GM12878 (cell line): ENCODE data around the gene MAPKAP1. TPM values are rescaled to one million over a fixed set of nuclear protein-coding genes. Genes with fewer than 3 reads are reported as not detected.

ENCODE experiments used
- ATAC-seq: fragments of 200-7000 bp; cut with Tn5 transposase; 3 replicates; pipeline ENCODE4 v1.9.1; 2020; ENCODE audit warnings: mild to moderate bottlenecking, moderate library complexity
- BruUV-seq: library from RNA; stranded (reverse); fragments of 400-500 nt; replicated peaks from 2 replicates; lab custom pipeline; 2021; lab: Mats Ljungman, UMichigan
- CTCF ChIA-PET: fragments of 300-600 bp; sonication (Branson Sonifier 250); formaldehyde crosslinking; extraction: SDS; loops from one replicate; lab custom pipeline; 2021; ENCODE audit warnings: inconsistent platforms; lab: Yijun Ruan, JAX
- POLR2A ChIA-PET: fragments of 350-600 bp; formaldehyde crosslinking; extraction: SDS; loops from one replicate; lab custom pipeline; 2021; ENCODE audit warnings: inconsistent platforms; lab: Charles Lee
- RAD21 ChIA-PET: fragments of 300-600 bp; sonication (Branson Sonifier 250); formaldehyde crosslinking; loops from one replicate; lab custom pipeline; 2023; ENCODE audit warnings: antibody characterized with exemption; ENCODE audit not compliant: unreplicated experiment; lab: Charles Lee
- SMC1A ChIA-PET: fragments of 300-600 bp; sonication (Branson Sonifier 250); formaldehyde crosslinking; loops from one replicate; lab custom pipeline; 2023; ENCODE audit not compliant: unreplicated experiment, uncharacterized antibody; lab: Charles Lee
- DNase-seq: peaks from one replicate; pipeline ENCODE4 v3.0.0-alpha.2; 2011; ENCODE audit warnings: low read depth, low spot score
- FAIRE-seq: peaks from 3 replicates; lab custom pipeline; 2011; peaks lifted over from hg19 to GRCh38; lab: Jason Lieb, UNC
- H2AFZ ChIP-seq: 2 replicates; pipeline ENCODE4 v1.6.0; 2011; ENCODE audit warnings: low read depth, low read length, control low read depth; ENCODE audit not compliant: control insufficient read depth
- H3K27ac ChIP-seq: 2 replicates; pipeline ENCODE4 v1.5.1; 2011; ENCODE audit warnings: control low read depth; ENCODE audit not compliant: control insufficient read depth, insufficient read depth
- H3K27me3 ChIP-seq, 2 experiments: replicated peaks in 1 of 2; 2 replicates each; pipeline versions ENCODE4 v1.6.0 to v1.6.1; 2011; ENCODE audit warnings: low read length in 1 of 2; ENCODE audit not compliant: control insufficient read depth in 2 of 2, insufficient read depth in 2 of 2
- H3K36me3 ChIP-seq, 2 experiments: 2 replicates each; pipeline ENCODE4 v1.5.1; 2011; ENCODE audit warnings: low read length in 1 of 2; ENCODE audit not compliant: control insufficient read depth in 2 of 2, insufficient read depth in 2 of 2
- H3K4me1 ChIP-seq: 2 replicates; pipeline ENCODE4 v1.6.1; 2011; ENCODE audit warnings: mild to moderate bottlenecking, low read length, moderate library complexity, mixed read lengths; ENCODE audit not compliant: control insufficient read depth, insufficient read depth
- H3K4me2 ChIP-seq: 2 replicates; pipeline ENCODE4 v1.6.0; 2011; ENCODE audit warnings: control low read depth; ENCODE audit not compliant: control insufficient read depth, insufficient read depth
- H3K4me3 ChIP-seq: fragments of 200-600 bp; sonication (generic); 2 replicates; pipeline ENCODE4 v1.5.1; 2016
- H3K79me2 ChIP-seq: 2 replicates; pipeline ENCODE4 v1.6.0; 2011; ENCODE audit warnings: low read length; ENCODE audit not compliant: control insufficient read depth, insufficient read depth
- H3K9ac ChIP-seq: 2 replicates; pipeline ENCODE4 v1.8.0; 2011; ENCODE audit warnings: low read length, control low read depth, mixed read lengths; ENCODE audit not compliant: control insufficient read depth, insufficient read depth
- H3K9me3 ChIP-seq: replicated peaks from 3 replicates; pipeline ENCODE4 v1.5.1; 2011; ENCODE audit warnings: mild to moderate bottlenecking, low read length; ENCODE audit not compliant: control insufficient read depth, insufficient read depth
- H4K20me1 ChIP-seq: 2 replicates; pipeline ENCODE4 v1.6.0; 2011; ENCODE audit not compliant: control insufficient read depth, insufficient read depth
- CHD4 ChIP-seq: fragments of 200-600 bp; sonication (generic); IDR thresholded peaks from 2 replicates; pipeline ENCODE4 v1.6.1; 2016; ENCODE audit warnings: mild to moderate bottlenecking
- FOXK2 ChIP-seq: fragments of 450-650 bp; IDR thresholded peaks from 2 replicates; pipeline ENCODE4 v1.6.1; 2017; ENCODE audit warnings: mild to moderate bottlenecking, moderate library complexity
- HDGF ChIP-seq: fragments of 450-650 bp; IDR thresholded peaks from 2 replicates; pipeline ENCODE4 v1.6.1; 2016; ENCODE audit warnings: antibody characterized with exemption
- MEF2A ChIP-seq: IDR thresholded peaks from 2 replicates; pipeline ENCODE4 v1.6.1; 2011; ENCODE audit warnings: low read depth, mild to moderate bottlenecking, low read length, moderate library complexity; ENCODE audit not compliant: insufficient read depth
- NR2C2 ChIP-seq: IDR thresholded peaks from 2 replicates; pipeline ENCODE4 v1.6.1; 2011; ENCODE audit warnings: borderline replicate concordance, low read depth; ENCODE audit not compliant: control insufficient read depth, insufficient read length
- RB1 ChIP-seq: fragments of 450-650 bp; formaldehyde crosslinking; IDR thresholded peaks from 2 replicates; pipeline ENCODE4 v1.6.1; 2017; ENCODE audit warnings: mild to moderate bottlenecking, borderline replicate concordance
- RCOR1 ChIP-seq: conservative IDR thresholded peaks from 2 replicates; pipeline ENCODE4 v1.6.1; 2012; ENCODE audit warnings: low read depth, low read length, improper control_type of control experiment
- SPI1 ChIP-seq: IDR thresholded peaks from 2 replicates; pipeline ENCODE4 v1.6.1; 2011; ENCODE audit warnings: low read depth, mild to moderate bottlenecking, low read length, moderate library complexity, borderline replicate concordance; ENCODE audit not compliant: insufficient read depth
- SUPT20H ChIP-seq: IDR thresholded peaks from 2 replicates; pipeline ENCODE4 v1.6.1; 2011; ENCODE audit warnings: low read depth, mild to moderate bottlenecking, low read length, moderate library complexity, borderline replicate concordance; ENCODE audit not compliant: control insufficient read depth
- TBL1XR1 ChIP-seq: IDR thresholded peaks from 2 replicates; pipeline ENCODE4 v1.6.1; 2012; ENCODE audit warnings: low read depth, low read length, improper control_type of control experiment
- ZNF622 ChIP-seq: fragments of 450-650 bp; IDR thresholded peaks from 2 replicates; pipeline ENCODE4 v1.6.1; 2017; ENCODE audit warnings: mild to moderate bottlenecking, inconsistent platforms
- WGBS: methylation state at CpG from one replicate; pipeline ENCODE4 v1.1.6; 2016; ENCODE audit warnings: low lambda C conversion rate; ENCODE audit not compliant: insufficient replicate concordance, insufficient coverage; ENCODE audit errors: missing lambda C conversion rate; 5-methylcytosine and 5-hydroxymethylcytosine counted together
- in situ Hi-C: fragments of 300-500 bp; cut with MboI; formaldehyde crosslinking; loops from 9 replicates; pipeline ENCODE4 v1.14.3; 2018; ENCODE audit warnings: mixed read lengths
- intact Hi-C: fragments of 100-400 bp; cut with micrococcal nuclease; formaldehyde crosslinking; loops from one replicate; pipeline ENCODE4 v1.14.2; 2022; ENCODE audit not compliant: unreplicated experiment
- polyA plus RNA-seq, 11 experiments: library from polyadenylated mRNA; depleted of rRNA in 4 of 11; unstranded in 6 of 11; stranded (reverse) in 5 of 11; fragments of >200 nt; fragmentation: Nextera tagmentation in 4 of 11; fragmentation: Illumina TruSeq in 1 of 11; extraction: Ambion mirVana in 4 of 11; extraction: Trizol in 1 of 11; gene quantifications; 1 replicate in 1 of 11; 2 replicates in 10 of 11; pipeline versions ENCODE4 v1.2.1 to v1.2.3, GENCODE V29; 2011 to 2016; ENCODE audit warnings: inconsistent platforms in 2 of 11, missing spikeins in 2 of 11, low read depth in 1 of 11
- total RNA-seq, 4 experiments: library from RNA; depleted of rRNA in 3 of 4; stranded (reverse); fragments of >200 nt in 3 of 4; fragmentation: Illumina TruSeq in 1 of 4; extraction: Trizol in 1 of 4; gene quantifications; 2 replicates each; pipeline versions ENCODE4 v1.2.1 to v1.2.3, GENCODE V29; 2013 to 2021
- TF ChIP-seq, protein P1 (sequence below): fragments of 450-650 bp; formaldehyde crosslinking; IDR thresholded peaks from 2 replicates; pipeline ENCODE4 v1.5.0; 2022; ENCODE audit warnings: mild to moderate bottlenecking, missing genetic modification characterization

Gene MAPKAP1
- total and polyA plus RNA-seq, 10 of the 15 experiments (the other 5 are each of a cell fraction or from before 2014, with no cell fraction given), result 5.1 to 188 (median 105) TPM

DNA sequence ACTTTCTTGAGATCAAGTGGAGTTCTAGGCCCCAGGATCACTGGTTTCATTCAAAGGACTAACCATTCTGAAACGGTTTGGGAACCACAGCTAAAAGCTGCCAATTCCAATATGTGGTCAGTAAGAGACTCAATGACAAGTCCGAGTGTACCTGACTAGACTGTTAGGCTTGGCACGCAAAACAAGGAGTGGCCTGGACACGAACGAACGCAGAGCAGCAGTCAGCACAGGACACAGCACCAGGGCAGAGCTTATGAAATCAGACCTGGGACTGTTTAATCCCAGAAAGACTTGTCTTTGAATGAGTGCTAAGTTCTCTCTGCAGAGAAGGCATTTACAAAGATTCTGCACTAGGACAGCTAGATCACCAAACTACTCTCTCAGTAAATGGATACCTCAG is 231.6 kb downstream of the MAPKAP1 start:
- Histone ChIP-seq H3K4me2 (no peak overlapping the region), H3K79me2 (no peaks in the 10 kb centered on the region), H3K27me3 (no peaks in the 10 kb centered on the region), H4K20me1 (no peaks in the 10 kb centered on the region), H2AFZ (no peak overlapping the region), H3K27ac (no peak overlapping the region), H3K9ac (no peak overlapping the region), H3K9me3 (no peaks in the 10 kb centered on the region), H3K36me3 (peaks cover 13 to 14% of the 10 kb centered on the region in 2 experiments; a peak in 3 of 4 replicates), H3K4me3 (no peak overlapping the region), H3K4me1 (no peaks in the 10 kb centered on the region)
- WGBS, result 95% methylated on average over 6 of the region's 6 CpGs
- intact Hi-C loops, result no loop called here
- no peak for ATAC-seq
- ChIA-PET CTCF (no interaction called here), SMC1A (no interaction called here), POLR2A (interaction anchor here (1.2 kb wide), 1 partner anchor 150 kb away, joined by 3 read pairs; no protein-coding TSS in a partner anchor), RAD21 (interaction anchor here (0.5 to 0.6 kb wide), 2 partner anchors 12 to 108 kb away, joined by 3 read pairs; no protein-coding TSS in a partner anchor)
- DNase-seq, result no peak
- TF ChIP-seq SPI1 (no peak), CHD4 (no peak), ZNF622 (no peak), SUPT20H (no peak), HDGF (no peak)
- no peak for FAIRE-seq
- in situ Hi-C loops, result no loop called here
- no TSS peak for BruUV-seq

DNA sequence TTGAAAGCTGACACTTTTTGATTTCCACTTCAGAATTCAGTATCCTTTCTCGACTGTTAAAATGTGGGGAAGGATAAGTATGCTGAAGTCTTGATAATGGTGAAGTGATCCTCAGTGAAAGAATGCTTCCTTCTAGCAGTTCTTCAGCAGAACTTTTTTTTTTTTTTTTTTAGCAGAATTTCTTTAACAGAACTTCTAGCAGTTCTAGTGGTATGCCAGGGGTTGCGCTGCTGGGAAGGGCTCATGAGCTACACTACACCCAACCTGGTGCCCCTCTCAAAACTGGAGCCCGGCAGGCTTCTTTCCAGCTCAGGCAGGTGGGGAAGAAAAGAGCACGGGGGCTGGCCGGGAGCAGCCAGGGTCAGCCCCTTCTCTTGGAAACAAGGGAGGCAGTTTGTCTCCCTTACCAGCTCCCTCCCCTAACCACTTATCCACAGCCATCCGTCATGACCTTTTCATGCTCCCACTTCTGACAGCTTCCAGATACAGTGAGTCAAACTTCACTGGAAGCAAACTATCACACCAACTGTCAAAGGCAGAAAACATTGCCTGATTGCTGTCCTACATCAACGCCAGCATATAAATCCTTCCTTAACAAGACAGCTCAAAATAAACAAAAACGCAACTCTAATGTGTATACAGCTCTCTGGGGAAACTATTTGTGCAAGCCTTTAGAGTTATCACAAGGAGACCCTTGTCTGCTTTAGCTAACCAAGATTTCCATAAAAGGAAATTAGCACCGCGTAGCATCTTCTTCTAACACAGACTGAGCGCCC is 233.9 kb downstream of the MAPKAP1 start:
- peaks cover 12 to 14% of the 10 kb centered on the region in 2 experiments; a peak in 3 of 4 replicates for H3K36me3 ChIP-seq
- TF ChIP-seq NR2C2 (no peak), TBL1XR1 (no peak), RB1 (no peak), RCOR1 (no peak), MEF2A (no peak), FOXK2 (no peak)
- TF ChIP-seq, protein P1, sequence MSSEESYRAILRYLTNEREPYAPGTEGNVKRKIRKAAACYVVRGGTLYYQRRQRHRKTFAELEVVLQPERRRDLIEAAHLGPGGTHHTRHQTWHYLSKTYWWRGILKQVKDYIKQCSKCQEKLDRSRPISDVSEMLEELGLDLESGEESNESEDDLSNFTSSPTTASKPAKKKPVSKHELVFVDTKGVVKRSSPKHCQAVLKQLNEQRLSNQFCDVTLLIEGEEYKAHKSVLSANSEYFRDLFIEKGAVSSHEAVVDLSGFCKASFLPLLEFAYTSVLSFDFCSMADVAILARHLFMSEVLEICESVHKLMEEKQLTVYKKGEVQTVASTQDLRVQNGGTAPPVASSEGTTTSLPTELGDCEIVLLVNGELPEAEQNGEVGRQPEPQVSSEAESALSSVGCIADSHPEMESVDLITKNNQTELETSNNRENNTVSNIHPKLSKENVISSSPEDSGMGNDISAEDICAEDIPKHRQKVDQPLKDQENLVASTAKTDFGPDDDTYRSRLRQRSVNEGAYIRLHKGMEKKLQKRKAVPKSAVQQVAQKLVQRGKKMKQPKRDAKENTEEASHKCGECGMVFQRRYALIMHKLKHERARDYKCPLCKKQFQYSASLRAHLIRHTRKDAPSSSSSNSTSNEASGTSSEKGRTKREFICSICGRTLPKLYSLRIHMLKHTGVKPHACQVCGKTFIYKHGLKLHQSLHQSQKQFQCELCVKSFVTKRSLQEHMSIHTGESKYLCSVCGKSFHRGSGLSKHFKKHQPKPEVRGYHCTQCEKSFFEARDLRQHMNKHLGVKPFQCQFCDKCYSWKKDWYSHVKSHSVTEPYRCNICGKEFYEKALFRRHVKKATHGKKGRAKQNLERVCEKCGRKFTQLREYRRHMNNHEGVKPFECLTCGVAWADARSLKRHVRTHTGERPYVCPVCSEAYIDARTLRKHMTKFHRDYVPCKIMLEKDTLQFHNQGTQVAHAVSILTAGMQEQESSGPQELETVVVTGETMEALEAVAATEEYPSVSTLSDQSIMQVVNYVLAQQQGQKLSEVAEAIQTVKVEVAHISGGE, result no peak

More for the DNA sequence above, 233.9 kb downstream of the MAPKAP1 start:
- no peak overlapping the region for H3K9ac ChIP-seq
- ATAC-seq, result no peak
- H3K79me2 ChIP-seq, result no peaks in the 10 kb centered on the region
- H3K27ac ChIP-seq, result no peak overlapping the region
- in situ Hi-C loops (no loop called here), intact Hi-C loops (no loop called here)
- DNase-seq, result no peak
- no TSS peak for BruUV-seq
- no peaks in the 10 kb centered on the region for H4K20me1 ChIP-seq
- no peak overlapping the region for H3K4me2 ChIP-seq
- 95% methylated on average over 11 of the region's 11 CpGs for whole genome bisulfite sequencing
- H3K9me3 ChIP-seq, result no peaks in the 10 kb centered on the region
- no peaks in the 10 kb centered on the region for H3K27me3 ChIP-seq
- ChIA-PET CTCF (interaction anchor here (1.1 kb wide), 1 partner anchor 65 kb away, joined by 3 read pairs; no protein-coding TSS in a partner anchor), SMC1A (no interaction called here), RAD21 (no interaction called here), POLR2A (no interaction called here)
- H3K4me1 ChIP-seq, result no peaks in the 10 kb centered on the region
- H3K4me3 ChIP-seq, result no peak overlapping the region
- FAIRE-seq, result no peak
- H2AFZ ChIP-seq, result no peak overlapping the region
